GM12864 (cell line): Measurements from ENCODE around the gene COL5A3.

ENCODE experiments used
- DNase-seq: peaks from one replicate; pipeline ENCODE4 v3.0.0-alpha.2; 2011; ENCODE audit warnings: low read depth
- H3K4me3 ChIP-seq: 2 replicates; pipeline ENCODE4 v1.5.1; 2011; ENCODE audit warnings: mild to moderate bottlenecking, low read depth, low read length, control low read depth
- TF ChIP-seq, protein P1 (sequence below): IDR thresholded peaks from 2 replicates; pipeline ENCODE4 v1.5.1; 2011; ENCODE audit warnings: low read depth, mild to moderate bottlenecking, moderate library complexity, low read length, control low read depth, inconsistent platforms; ENCODE audit errors: missing control alignments

COL5A3 gene

DNA sequence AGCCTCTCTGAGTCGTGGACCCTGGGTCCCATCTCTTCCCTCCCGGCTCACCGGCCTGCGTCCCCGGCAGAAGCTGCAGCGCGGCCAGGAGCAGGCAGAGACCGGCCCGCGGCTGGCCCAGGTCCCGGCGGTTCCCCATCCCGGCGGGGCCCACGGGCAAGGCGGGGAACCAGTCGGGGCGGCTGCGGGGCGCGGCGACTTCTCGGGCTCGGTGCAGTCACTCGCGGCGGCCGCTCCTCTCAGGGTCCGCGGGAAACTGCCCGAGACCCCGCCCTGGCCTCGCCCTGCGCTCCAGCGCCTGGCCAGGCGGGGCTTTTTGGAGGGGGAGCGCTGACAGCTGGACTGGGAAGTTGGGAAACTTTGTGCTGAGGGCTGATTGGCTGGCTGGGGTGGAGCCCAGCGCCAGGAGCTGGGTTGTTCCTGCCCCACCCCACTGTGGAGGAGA is at the start of gene COL5A3:
Gene COL5A3, minus strand, starts transcription at position 258 of the 445 bp plus-strand sequence. Its CDS starts 119 bp downstream, at position 139.
- no peak for DNase-seq
- no peak within 1 kb of the TSS for H3K4me3 ChIP-seq
- TF ChIP-seq, protein P1, sequence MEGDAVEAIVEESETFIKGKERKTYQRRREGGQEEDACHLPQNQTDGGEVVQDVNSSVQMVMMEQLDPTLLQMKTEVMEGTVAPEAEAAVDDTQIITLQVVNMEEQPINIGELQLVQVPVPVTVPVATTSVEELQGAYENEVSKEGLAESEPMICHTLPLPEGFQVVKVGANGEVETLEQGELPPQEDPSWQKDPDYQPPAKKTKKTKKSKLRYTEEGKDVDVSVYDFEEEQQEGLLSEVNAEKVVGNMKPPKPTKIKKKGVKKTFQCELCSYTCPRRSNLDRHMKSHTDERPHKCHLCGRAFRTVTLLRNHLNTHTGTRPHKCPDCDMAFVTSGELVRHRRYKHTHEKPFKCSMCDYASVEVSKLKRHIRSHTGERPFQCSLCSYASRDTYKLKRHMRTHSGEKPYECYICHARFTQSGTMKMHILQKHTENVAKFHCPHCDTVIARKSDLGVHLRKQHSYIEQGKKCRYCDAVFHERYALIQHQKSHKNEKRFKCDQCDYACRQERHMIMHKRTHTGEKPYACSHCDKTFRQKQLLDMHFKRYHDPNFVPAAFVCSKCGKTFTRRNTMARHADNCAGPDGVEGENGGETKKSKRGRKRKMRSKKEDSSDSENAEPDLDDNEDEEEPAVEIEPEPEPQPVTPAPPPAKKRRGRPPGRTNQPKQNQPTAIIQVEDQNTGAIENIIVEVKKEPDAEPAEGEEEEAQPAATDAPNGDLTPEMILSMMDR, result no peak

DNA sequence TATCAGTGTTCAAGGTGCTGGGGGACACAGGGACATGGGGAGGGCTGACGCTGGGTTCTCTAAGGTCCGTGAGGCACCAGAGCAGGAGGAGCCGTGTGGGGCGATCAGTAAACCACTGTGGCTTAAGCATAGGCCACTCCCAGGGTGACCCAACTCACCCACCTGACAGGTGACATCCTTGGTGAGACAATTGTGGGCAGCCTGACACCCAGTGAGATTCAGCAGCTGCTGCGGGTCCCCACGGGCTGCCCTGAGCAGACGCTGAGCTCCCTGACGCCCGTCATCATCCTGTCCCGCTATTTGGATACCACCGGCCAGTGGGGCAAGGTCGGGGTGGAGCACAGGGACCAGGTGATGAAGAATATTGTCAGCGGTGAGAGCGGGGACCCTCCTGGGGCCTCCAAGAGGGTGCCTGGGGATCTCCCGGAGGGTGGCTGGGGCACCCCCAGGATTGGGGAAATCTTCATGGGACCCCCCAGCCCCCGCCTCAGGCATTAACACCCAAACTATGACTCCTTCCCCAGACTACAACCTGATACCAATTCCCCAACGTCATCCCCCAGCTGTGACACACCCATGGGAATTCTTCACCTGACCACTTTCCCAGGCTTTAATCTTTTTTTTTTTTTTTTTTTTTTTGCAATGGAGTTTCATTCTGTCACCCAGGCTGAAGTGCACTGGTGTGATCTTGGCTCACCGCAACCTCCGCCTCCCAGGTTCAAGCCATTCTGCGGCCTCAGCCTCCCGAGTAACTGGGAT is 42.5 kb upstream of the COL5A3 start:
- no peak for DNase-seq
- TF ChIP-seq, protein P1, result no peak
- no peak overlapping the region for H3K4me3 ChIP-seq

DNA sequence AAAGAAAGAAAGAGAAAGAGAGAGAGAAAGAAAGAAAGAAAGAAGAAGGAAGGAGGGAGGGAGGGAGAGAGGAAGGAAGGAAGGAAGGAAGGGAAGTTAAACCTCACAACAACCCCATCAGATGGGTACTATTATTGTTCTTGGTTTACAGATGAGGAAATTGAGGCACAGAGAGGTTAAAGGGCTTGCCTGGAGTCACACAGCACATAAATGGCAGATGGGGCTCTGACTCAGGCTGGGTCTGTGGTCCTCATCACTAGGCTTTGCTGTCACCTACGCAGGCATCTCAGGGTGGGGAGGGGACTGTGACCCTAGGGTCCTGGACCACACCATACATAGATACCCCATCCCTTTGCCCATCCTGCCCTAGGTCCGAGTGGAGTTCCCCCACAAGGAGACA is 39.3 kb upstream of the COL5A3 start:
- DNase-seq, result no peak
- H3K4me3 ChIP-seq, result no peak overlapping the region
- TF ChIP-seq, protein P1, result no peak

DNA sequence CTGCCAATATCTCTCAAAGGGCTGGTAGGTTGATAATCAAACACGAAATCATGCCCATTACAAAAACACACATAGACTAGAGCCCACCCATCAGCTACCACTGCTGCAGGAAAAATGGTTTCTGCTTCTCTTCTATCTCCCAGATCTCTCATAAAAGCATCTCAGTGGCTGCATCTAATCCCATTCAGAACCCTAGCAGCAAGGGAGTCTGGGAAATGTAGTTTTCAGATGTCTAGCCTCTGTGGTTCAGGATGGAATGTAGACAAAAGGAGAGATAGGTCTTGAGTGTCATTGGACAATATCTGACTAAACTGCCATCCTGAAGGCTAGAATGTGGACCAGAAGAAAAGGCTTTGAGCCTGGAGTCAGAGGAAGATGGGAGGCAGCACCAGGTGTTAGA is 35.1 kb upstream of the COL5A3 start:
- TF ChIP-seq, protein P1, result no peak
- H3K4me3 ChIP-seq, result no peak overlapping the region
- DNase-seq, result no peak

DNA sequence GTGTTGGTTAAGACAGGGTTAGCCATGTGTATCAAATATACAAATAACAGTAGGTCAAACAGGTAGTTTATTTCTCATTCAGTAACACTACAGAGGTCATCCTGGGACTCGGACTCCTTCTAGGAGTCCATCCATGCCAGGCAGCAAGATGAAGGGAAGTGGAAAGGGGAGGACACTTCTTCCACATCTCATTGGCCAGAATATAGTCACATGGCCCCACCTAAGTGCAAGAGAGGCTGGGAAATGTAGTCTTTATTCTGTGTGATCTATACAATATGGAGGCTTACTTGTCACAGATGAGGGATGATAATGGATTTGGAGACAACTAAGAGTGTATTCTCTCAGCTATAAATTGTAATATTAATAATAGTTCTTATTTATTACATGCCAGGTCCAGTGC is 34.1 kb upstream of the COL5A3 start:
- TF ChIP-seq, protein P1, result no peak
- no peak overlapping the region for H3K4me3 ChIP-seq
- no peak for DNase-seq

DNA sequence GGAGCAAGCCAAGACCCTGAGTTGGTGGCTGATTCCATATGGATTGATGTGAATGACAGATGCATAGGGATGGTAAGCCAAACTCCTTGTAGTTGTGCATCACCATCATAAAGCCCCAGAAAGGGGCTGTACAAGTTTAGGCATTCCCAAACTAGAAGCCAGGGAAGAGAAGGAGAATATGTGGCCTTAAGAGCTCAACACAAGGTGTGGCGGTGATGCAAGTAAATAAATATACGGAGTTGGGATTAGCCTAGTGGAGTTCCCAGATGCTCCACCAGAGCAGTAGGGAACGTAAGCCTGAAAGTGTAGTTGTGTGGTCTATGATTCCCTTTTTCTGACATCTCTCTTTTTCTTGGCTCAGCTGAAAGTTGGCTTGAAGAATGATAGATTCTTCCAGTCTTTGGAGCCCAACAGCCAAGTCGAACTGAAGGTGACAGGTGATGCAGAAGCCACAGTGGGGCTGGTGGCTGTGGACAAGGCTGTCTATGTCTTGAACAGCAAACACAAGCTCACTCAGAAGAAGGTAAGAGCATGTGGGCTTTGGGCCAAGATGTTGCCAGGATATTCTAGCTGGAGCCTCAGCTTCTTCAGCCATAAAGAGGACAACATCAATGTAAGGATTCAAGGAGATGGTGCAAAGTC is 33.1 kb upstream of the COL5A3 start:
- H3K4me3 ChIP-seq, result no peak overlapping the region
- DNase-seq, result no peak
- TF ChIP-seq, protein P1, result no peak
